Pancreas (tissue), 10 donors: ENCODE data around the gene PIGN. TPM values are rescaled to one million over a fixed set of nuclear protein-coding genes. Genes with fewer than 3 reads are reported as not detected.
A peak's percentile ranks its signal among the peaks of the same experiment; 100 is the strongest.

Experiments
- ATAC-seq, 4 donors: fragments of 200-7000 bp; cut with Tn5 transposase; one replicate each; pipeline versions ENCODE4 v1.8.0 to v1.9.1; 2020; ENCODE audit warnings: mild to moderate bottlenecking in 4 of 4, moderate library complexity in 4 of 4
- DNase-seq, 6 donors: peaks; one replicate each; pipeline ENCODE4 v3.0.0-alpha.2; 2020
- FAIRE-seq: peaks from 2 replicates; lab custom pipeline; 2012; peaks lifted over from hg19 to GRCh38; lab: Jason Lieb, UNC
- H3K27ac ChIP-seq, 4 donors: fragments of 200-600 bp; sonication (generic); 1 replicate in 3 of 4; 2 replicates in 1 of 4; pipeline versions ENCODE4 v1.5.0 to v1.8.0; 2020
- H3K27me3 ChIP-seq, 4 donors: fragments of 200-600 bp; one replicate each; pipeline ENCODE4 v1.8.0; 2021
- H3K36me3 ChIP-seq, 3 donors: fragments of 200-600 bp; sonication (generic) in 1 of 3; one replicate each; pipeline versions ENCODE4 v1.5.0 to v1.8.0; 2020 to 2021
- H3K4me1 ChIP-seq, 3 donors: fragments of 200-600 bp; one replicate each; pipeline ENCODE4 v1.8.0; 2021
- H3K4me3 ChIP-seq, 4 donors: fragments of 200-600 bp; sonication (generic) in 2 of 4; one replicate each; pipeline versions ENCODE4 v1.5.0 to v1.8.0; 2020 to 2021
- H3K9me3 ChIP-seq, 4 donors: fragments of 200-600 bp; one replicate each; pipeline ENCODE4 v1.8.0; 2021
- WGBS, 2 donors: extraction: QIAGEN DNeasy Blood & Tissue Kit; methylation state at CpG; one replicate each; pipeline ENCODE4 v1.1.7; 2013; 5-methylcytosine and 5-hydroxymethylcytosine counted together
- intact Hi-C, 3 donors: fragments of 100-400 bp; cut with DNase I; formaldehyde crosslinking; loops; one replicate each; pipeline versions ENCODE4 v1.11.1 to v1.14.2; 2022
- polyA plus RNA-seq, 2 donors: library from polyadenylated mRNA; stranded (reverse); fragments of 200-250 nt; gene quantifications; one replicate each; pipeline ENCODE4 v1.2.3, GENCODE V29; 2013
- total RNA-seq, 6 donors: library from RNA; stranded (reverse); fragmentation: NEBNext Ultra II Directional in 4 of 6; extraction: Animal tissue kit (Norgen Biotek cat#: 25700) in 4 of 6; gene quantifications; one replicate each; pipeline versions ENCODE4 v1.2.1 to v1.2.4, GENCODE V29; 2021 to 2023
- TF ChIP-seq, protein P1 (sequence below), 4 donors: fragments of 200-600 bp; sonication (generic) in 3 of 4; IDR thresholded peaks; one replicate each; pipeline versions ENCODE4 v1.5.0 to v1.8.0; 2021; ENCODE audit warnings: antibody characterized with exemption in 4 of 4
- donor health status: healthy with polysubstance abuse.
- donor health status: DM: no; HTN: no; CAD: no; lungs with moderate emphysema.
- donor health status: DM: no; HTN: no; CAD: no.
- donor health status: control.
- donor health status: control.
- donor health status: Bipolar disorder and iron deficiency.
- donor health status: DM: yes; HTN: yes; CAD: no.
- donor health status: DM: no; HTN: no; CAD: no.
- donor health status: DM: no; HTN: no; CAD: no.
- donor health status: DM: yes; HTN: yes; CAD: no.

Gene PIGN
- total and polyA plus RNA-seq, 8 donors, result 3.1 to 23.1 (median 17.1) TPM

DNA sequence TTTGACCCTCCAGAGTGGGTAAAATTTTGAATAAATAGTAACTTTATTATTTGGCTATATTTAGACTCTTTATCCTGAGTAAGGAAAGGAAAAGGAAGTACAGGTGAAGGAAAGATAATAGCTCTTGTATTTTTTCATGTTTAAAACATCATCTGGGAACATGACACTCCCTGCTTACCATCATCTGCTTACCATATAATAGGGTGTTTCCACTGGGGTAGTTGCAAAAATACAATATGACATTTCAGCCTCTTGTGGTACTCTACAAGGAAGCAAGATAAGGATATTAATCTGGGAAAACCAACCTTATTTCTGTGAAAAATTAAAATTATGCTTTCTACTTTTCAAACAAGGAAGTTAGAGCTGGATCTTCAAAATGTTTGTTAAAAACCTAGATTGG is 10.1 kb upstream of the PIGN start:
- Histone ChIP-seq H3K27ac (no peak overlapping the region), H3K36me3 (no peaks in the 10 kb centered on the region), H3K4me1 (peaks cover 0 to 24% (median 11%) of the 10 kb centered on the region in 3 donors), H3K27me3 (no peaks in the 10 kb centered on the region), H3K9me3 (no peaks in the 10 kb centered on the region), H3K4me3 (no peak overlapping the region)
- DNase-seq (no peak), FAIRE-seq (no peak), ATAC-seq (no peak)
- TF ChIP-seq, protein P1, sequence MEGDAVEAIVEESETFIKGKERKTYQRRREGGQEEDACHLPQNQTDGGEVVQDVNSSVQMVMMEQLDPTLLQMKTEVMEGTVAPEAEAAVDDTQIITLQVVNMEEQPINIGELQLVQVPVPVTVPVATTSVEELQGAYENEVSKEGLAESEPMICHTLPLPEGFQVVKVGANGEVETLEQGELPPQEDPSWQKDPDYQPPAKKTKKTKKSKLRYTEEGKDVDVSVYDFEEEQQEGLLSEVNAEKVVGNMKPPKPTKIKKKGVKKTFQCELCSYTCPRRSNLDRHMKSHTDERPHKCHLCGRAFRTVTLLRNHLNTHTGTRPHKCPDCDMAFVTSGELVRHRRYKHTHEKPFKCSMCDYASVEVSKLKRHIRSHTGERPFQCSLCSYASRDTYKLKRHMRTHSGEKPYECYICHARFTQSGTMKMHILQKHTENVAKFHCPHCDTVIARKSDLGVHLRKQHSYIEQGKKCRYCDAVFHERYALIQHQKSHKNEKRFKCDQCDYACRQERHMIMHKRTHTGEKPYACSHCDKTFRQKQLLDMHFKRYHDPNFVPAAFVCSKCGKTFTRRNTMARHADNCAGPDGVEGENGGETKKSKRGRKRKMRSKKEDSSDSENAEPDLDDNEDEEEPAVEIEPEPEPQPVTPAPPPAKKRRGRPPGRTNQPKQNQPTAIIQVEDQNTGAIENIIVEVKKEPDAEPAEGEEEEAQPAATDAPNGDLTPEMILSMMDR (IDR thresholded peaks at IDR 0.05), result no peak
- intact Hi-C loops, result no loop called here

GRCh38 chr18:62196079-62196478 is 9.2 kb upstream of the PIGN start:
- Histone ChIP-seq H3K27me3 (no peaks in the 10 kb centered on the region), H3K4me3 (no peak overlapping the region), H3K27ac (no peak overlapping the region), H3K36me3 (no peaks in the 10 kb centered on the region), H3K9me3 (no peaks in the 10 kb centered on the region), H3K4me1 (peaks cover 0 to 19% (median 4%) of the 10 kb centered on the region in 3 donors)
- FAIRE-seq (no peak), ATAC-seq (no peak), DNase-seq (no peak)
- TF ChIP-seq, protein P1 (IDR thresholded peaks at IDR 0.05), result no peak
- WGBS, 2 donors, result 86 to 96% methylated on average over 7 of the region's 7 CpGs
- intact Hi-C loops, result no loop called here

GRCh38 chr18:62189208-62189607 is 2.4 kb upstream of the PIGN start:
- peaks cover 8 to 28% (median 27%) of the 10 kb centered on the region in 3 donors for H3K4me1 ChIP-seq
- H3K27ac ChIP-seq, result no peak overlapping the region
- TF ChIP-seq, protein P1 (IDR thresholded peaks at IDR 0.05), result no peak
- H3K36me3 ChIP-seq, result no peaks in the 10 kb centered on the region
- ATAC-seq (no peak), DNase-seq (no peak), FAIRE-seq (no peak)
- WGBS, 2 donors, result 17 to 27% methylated on average over 2 of the region's 2 CpGs
- H3K9me3 ChIP-seq, result no peaks in the 10 kb centered on the region
- peak overlapping the region in 2 of 4 donors; percentile 63 to 95 for H3K4me3 ChIP-seq
- no peaks in the 10 kb centered on the region for H3K27me3 ChIP-seq
- intact Hi-C loops, result loop anchor here in 1 of 3 donors (5.0 kb wide), 1 partner anchor 63 kb away; no protein-coding TSS in a partner anchor

GRCh38 chr18:62187543-62188510 is 971 bp upstream of the PIGN start:
- DNase-seq (peak; percentile 2 to 67 (median 32)), FAIRE-seq (no peak), ATAC-seq (peak; percentile 12 to 40 (median 24))
- Histone ChIP-seq H3K36me3 (no peaks in the 10 kb centered on the region), H3K9me3 (no peaks in the 10 kb centered on the region), H3K4me3 (peak overlapping the region; percentile 63 to 95 (median 94)), H3K4me1 (peaks cover 8 to 35% (median 28%) of the 10 kb centered on the region in 3 donors), H3K27me3 (no peaks in the 10 kb centered on the region), H3K27ac (peak overlapping the region; percentile 37 to 76 (median 73))
- TF ChIP-seq, protein P1 (IDR thresholded peaks at IDR 0.05), result no peak
- intact Hi-C loops, result loop anchor here in 1 of 3 donors (5.0 kb wide), 1 partner anchor 64 kb away; no protein-coding TSS in a partner anchor
- WGBS, 2 donors, result 1% methylated on average over 53 to 54 of the region's 54 CpGs
